CD8-positive, alpha-beta memory T cell (primary cell): ENCODE results near the gene EGFR. TPM values are rescaled to one million over a fixed set of nuclear protein-coding genes. Genes with fewer than 3 reads are reported as not detected.

ENCODE experiments used
- CTCF ChIA-PET: fragments of 350-600 bp; sonication (Branson Sonifier 250); formaldehyde crosslinking; loops from one replicate; lab custom pipeline; 2021; ENCODE audit warnings: antibody characterized with exemption; lab: Charles Lee
- POLR2A ChIA-PET: fragments of 350-600 bp; sonication (Branson Sonifier 250); formaldehyde crosslinking; loops from one replicate; lab custom pipeline; 2021; ENCODE audit warnings: antibody characterized with exemption; lab: Charles Lee
- DNase-seq, 5 donors: peaks; one replicate each; pipeline versions ENCODE4 v3.0.0 to v3.0.0-alpha.2; 2020 to 2022; ENCODE audit warnings: mixed read lengths in 1 of 5
- H3K27ac ChIP-seq: one replicate; pipeline ENCODE4 v1.7.0; 2013; ENCODE audit warnings: low read depth, mild to moderate bottlenecking, low read length, moderate library complexity
- H3K27me3 ChIP-seq: 2 replicates; pipeline ENCODE4 v1.7.0; 2013; ENCODE audit warnings: low read length, mild to moderate bottlenecking; ENCODE audit not compliant: insufficient read depth, poor library complexity, severe bottlenecking
- H3K36me3 ChIP-seq: 2 replicates; pipeline ENCODE4 v1.7.0; 2013; ENCODE audit warnings: mild to moderate bottlenecking, low read length, moderate library complexity; ENCODE audit not compliant: insufficient read depth
- H3K4me1 ChIP-seq: 2 replicates; pipeline ENCODE4 v1.7.0; 2013; ENCODE audit warnings: mild to moderate bottlenecking, low read length, moderate library complexity; ENCODE audit not compliant: insufficient read depth
- H3K4me3 ChIP-seq: 2 replicates; pipeline ENCODE4 v1.7.0; 2013; ENCODE audit warnings: mild to moderate bottlenecking, low read length
- H3K9me3 ChIP-seq: 2 replicates; pipeline ENCODE4 v1.7.0; 2013; ENCODE audit warnings: mild to moderate bottlenecking, low read length
- H3K27ac Mint-ChIP-seq, 8 donors: one replicate each; pipeline ENCODE4 v1.8.0; 2020 to 2021; ENCODE audit warnings: mixed read lengths in 8 of 8, mild to moderate bottlenecking in 6 of 8, inconsistent platforms in 3 of 8, moderate library complexity in 3 of 8
- H3K27me3 Mint-ChIP-seq, 2 donors: one replicate each; pipeline ENCODE4 v1.8.0; 2020 to 2021; ENCODE audit warnings: mixed read lengths in 2 of 2, mild to moderate bottlenecking in 1 of 2, moderate library complexity in 1 of 2
- H3K36me3 Mint-ChIP-seq, 3 donors: one replicate each; pipeline ENCODE4 v1.8.0; 2020 to 2021; ENCODE audit warnings: mixed read lengths in 3 of 3, inconsistent platforms in 1 of 3, mild to moderate bottlenecking in 1 of 3
- H3K4me1 Mint-ChIP-seq, 3 donors: one replicate each; pipeline ENCODE4 v1.8.0; 2020 to 2021; ENCODE audit warnings: mixed read lengths in 3 of 3, inconsistent platforms in 1 of 3, mild to moderate bottlenecking in 1 of 3
- H3K4me3 Mint-ChIP-seq, 7 donors: one replicate each; pipeline ENCODE4 v1.8.0; 2020 to 2021; ENCODE audit warnings: mixed read lengths in 7 of 7, mild to moderate bottlenecking in 6 of 7, moderate library complexity in 4 of 7, inconsistent platforms in 2 of 7
- H3K9me3 Mint-ChIP-seq, 5 donors: one replicate each; pipeline ENCODE4 v1.8.0; 2020 to 2022; ENCODE audit warnings: mixed read lengths in 5 of 5, mild to moderate bottlenecking in 3 of 5, moderate library complexity in 2 of 5, inconsistent platforms in 1 of 5
- polyA plus RNA-seq: library from polyadenylated mRNA; unstranded; fragments of 300-500 nt; fragmentation: Illumina TruSeq; gene quantifications from one replicate; pipeline ENCODE4 v1.2.3, GENCODE V29; 2021
- total RNA-seq, 2 experiments: library from RNA; stranded (reverse); gene quantifications; one replicate each; pipeline ENCODE4 v1.2.3, GENCODE V29; 2021

Gene EGFR
- total and polyA plus RNA-seq, 3 experiments from 2014 or later = not detected

GRCh38 chr7:55065079-55065478, 46.3 kb downstream of the EGFR start:
- Mint-ChIP-seq H3K9me3 (no peaks in the 10 kb centered on the region), H3K27me3 (peaks cover 9 to 21% of the 10 kb centered on the region in 2 donors), H3K4me1 (no peaks in the 10 kb centered on the region), H3K4me3 (no peak overlapping the region), H3K36me3 (no peaks in the 10 kb centered on the region), H3K27ac (no peak overlapping the region)
- no peak for DNase-seq
- Histone ChIP-seq H3K4me3 (no peak overlapping the region), H3K27ac (no peak overlapping the region), H3K4me1 (no peaks in the 10 kb centered on the region), H3K9me3 (no peaks in the 10 kb centered on the region), H3K36me3 (no peaks in the 10 kb centered on the region), H3K27me3 (no peaks in the 10 kb centered on the region)
- ChIA-PET POLR2A (no interaction called here), CTCF (no interaction called here)

DNA sequence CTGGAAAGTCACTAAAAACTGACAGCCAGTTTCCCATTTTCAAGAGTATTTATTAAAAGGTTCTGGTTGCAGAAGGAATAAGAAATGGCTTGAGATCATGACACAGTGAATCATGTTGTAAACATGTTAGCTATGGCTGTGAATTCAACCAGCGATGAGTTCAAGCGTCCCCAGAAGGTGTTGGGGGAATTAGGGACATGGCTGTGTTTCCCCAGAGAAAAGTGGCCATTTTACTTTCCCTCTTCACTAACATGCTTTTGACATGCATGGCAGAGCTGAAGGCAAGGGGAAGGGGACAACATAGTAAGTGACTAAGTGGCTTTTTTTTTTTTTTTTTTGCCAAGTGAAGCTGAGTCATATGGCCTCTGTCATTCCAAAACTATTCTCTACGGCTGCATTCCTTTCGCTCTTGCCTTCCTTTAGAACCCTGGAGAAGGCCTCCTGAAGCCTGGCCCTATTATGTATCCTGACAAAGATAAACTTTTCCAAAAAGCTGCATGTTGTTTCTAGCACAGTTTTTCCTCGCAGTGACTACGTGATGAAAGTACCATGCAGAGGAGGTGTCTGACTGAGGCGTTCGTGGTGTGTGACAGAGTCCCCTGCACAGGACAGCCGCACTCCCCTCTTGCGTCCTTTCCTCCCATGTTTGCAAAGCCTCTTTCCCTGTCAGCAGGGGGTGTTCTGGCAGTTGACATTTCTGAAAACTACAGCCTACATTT, 46.9 kb downstream of the EGFR start:
- Histone ChIP-seq H3K36me3 (no peaks in the 10 kb centered on the region), H3K4me1 (no peaks in the 10 kb centered on the region), H3K9me3 (no peaks in the 10 kb centered on the region), H3K27me3 (no peaks in the 10 kb centered on the region), H3K27ac (no peak overlapping the region), H3K4me3 (no peak overlapping the region)
- ChIA-PET CTCF (no interaction called here), POLR2A (no interaction called here)
- Mint-ChIP-seq H3K4me1 (no peaks in the 10 kb centered on the region), H3K4me3 (no peak overlapping the region), H3K27ac (no peak overlapping the region), H3K27me3 (peaks cover 9 to 21% of the 10 kb centered on the region in 2 donors), H3K9me3 (no peaks in the 10 kb centered on the region), H3K36me3 (no peaks in the 10 kb centered on the region)
- no peak for DNase-seq

- ChIA-PET POLR2A (no interaction called here), CTCF (no interaction called here)
- Histone ChIP-seq H3K27me3 (no peaks in the 10 kb centered on the region), H3K36me3 (no peaks in the 10 kb centered on the region), H3K27ac (no peak overlapping the region), H3K4me3 (no peak overlapping the region), H3K4me1 (no peaks in the 10 kb centered on the region), H3K9me3 (no peaks in the 10 kb centered on the region)
- DNase-seq = no peak
- no peaks in the 10 kb centered on the region for H3K36me3 Mint-ChIP-seq
- H3K9me3 Mint-ChIP-seq = no peaks in the 10 kb centered on the region
- no peak overlapping the region for H3K27ac Mint-ChIP-seq
- H3K4me1 Mint-ChIP-seq = no peaks in the 10 kb centered on the region
- H3K4me3 Mint-ChIP-seq = no peak overlapping the region
- peaks cover 9 to 24% of the 10 kb centered on the region in 2 donors for H3K27me3 Mint-ChIP-seq
Measured at GRCh38 chr7:55066524-55066923, 47.7 kb downstream of the EGFR start.

DNA sequence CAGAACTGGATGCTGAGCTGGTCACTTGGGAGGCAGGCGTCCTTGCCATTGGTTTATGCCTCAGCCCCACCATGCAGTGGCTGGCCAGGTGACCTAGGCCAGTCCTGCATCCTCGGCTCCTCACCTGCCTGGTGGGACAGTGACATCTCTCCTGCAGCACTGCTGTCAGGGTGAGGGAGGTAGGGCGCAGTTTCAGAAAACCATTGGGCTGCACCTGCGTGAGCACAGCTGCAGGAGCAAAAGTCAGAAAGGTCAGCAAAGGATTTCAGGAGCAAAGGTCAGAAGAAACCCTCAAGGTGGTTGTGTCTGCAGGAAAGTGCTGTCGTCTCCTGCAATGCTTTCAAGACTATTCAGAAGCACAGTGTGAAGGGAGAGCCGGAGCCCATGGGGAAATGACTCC, 48.1 kb downstream of the EGFR start:
- Histone ChIP-seq H3K36me3 (no peaks in the 10 kb centered on the region), H3K4me3 (no peak overlapping the region), H3K27ac (no peak overlapping the region), H3K27me3 (no peaks in the 10 kb centered on the region), H3K9me3 (no peaks in the 10 kb centered on the region), H3K4me1 (no peaks in the 10 kb centered on the region)
- no peak overlapping the region for H3K4me3 Mint-ChIP-seq
- DNase-seq = no peak
- H3K27me3 Mint-ChIP-seq = peaks cover 10 to 20% of the 10 kb centered on the region in 2 donors
- no peak overlapping the region for H3K27ac Mint-ChIP-seq
- ChIA-PET CTCF (no interaction called here), POLR2A (no interaction called here)
- no peaks in the 10 kb centered on the region for H3K4me1 Mint-ChIP-seq
- no peaks in the 10 kb centered on the region for H3K9me3 Mint-ChIP-seq
- H3K36me3 Mint-ChIP-seq = no peaks in the 10 kb centered on the region

DNA sequence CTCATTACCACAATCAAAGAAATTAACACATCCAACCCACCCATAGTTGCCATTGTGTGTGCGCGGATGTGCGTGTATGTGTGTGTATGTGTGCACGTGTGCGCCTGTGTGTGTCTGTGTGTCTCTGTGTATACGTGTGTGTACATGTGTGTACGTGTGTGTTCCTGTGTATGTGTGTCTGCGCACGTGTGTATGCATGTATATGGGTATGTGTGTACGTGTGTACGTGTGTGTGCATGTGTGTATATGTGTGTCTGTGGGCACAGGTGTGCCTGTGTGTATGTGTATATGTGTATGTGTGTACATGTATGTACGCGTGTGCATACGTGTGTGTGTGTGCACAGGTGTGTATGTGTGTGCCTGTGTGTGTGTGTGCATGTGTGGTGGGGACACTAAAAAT, 48.9 kb downstream of the EGFR start:
- ChIA-PET POLR2A (no interaction called here), CTCF (no interaction called here)
- no peaks in the 10 kb centered on the region for H3K27me3 ChIP-seq
- no peaks in the 10 kb centered on the region for H3K9me3 ChIP-seq
- Mint-ChIP-seq H3K9me3 (no peaks in the 10 kb centered on the region), H3K36me3 (no peaks in the 10 kb centered on the region), H3K27ac (no peak overlapping the region), H3K4me1 (no peaks in the 10 kb centered on the region), H3K4me3 (no peak overlapping the region), H3K27me3 (peaks cover 10 to 13% of the 10 kb centered on the region in 2 donors)
- no peak for DNase-seq
- H3K27ac ChIP-seq = no peak overlapping the region
- no peaks in the 10 kb centered on the region for H3K4me1 ChIP-seq
- no peaks in the 10 kb centered on the region for H3K36me3 ChIP-seq
- no peak overlapping the region for H3K4me3 ChIP-seq

GRCh38 chr7:55069271-55069792, 50.5 kb downstream of the EGFR start:
- H3K36me3 ChIP-seq = no peaks in the 10 kb centered on the region
- CTCF ChIA-PET = no interaction called here

DNA sequence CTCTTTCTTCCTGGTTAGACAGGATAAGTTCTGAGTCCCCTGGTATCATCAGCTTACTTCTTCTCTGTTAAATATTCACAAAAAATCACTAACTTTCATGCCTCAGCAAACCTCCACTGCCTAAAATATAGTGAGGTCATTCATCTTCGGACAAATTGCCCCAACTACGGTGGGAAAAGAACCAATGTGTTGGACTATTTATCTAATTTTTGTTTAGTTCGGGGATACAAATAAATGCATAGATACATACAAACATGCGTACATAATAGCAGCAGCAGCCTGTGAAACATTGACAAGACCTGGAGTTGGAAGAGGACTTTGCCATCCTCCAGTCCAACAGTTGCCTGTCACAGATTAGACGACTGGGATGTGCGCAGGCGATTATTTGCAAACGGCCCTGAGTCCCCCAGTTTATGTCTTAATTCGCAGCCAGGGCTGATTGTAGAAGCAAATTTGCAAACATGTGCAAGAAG, 51.5 kb downstream of the EGFR start:
- CTCF ChIA-PET = no interaction called here

More at GRCh38 chr7:55069271-55069792, 50.5 kb downstream of the EGFR start:
- no peak overlapping the region for H3K4me3 Mint-ChIP-seq
- H3K27ac ChIP-seq = no peak overlapping the region
- no peaks in the 10 kb centered on the region for H3K36me3 Mint-ChIP-seq
- POLR2A ChIA-PET = no interaction called here
- H3K27me3 ChIP-seq = no peaks in the 10 kb centered on the region
- peaks cover 7% of the 10 kb centered on the region for H3K4me1 ChIP-seq
- no peak overlapping the region for H3K4me3 ChIP-seq
- no peaks in the 10 kb centered on the region for H3K9me3 ChIP-seq
- no peak overlapping the region for H3K27ac Mint-ChIP-seq
- H3K27me3 Mint-ChIP-seq = peaks cover 3 to 8% of the 10 kb centered on the region in 2 donors
- no peaks in the 10 kb centered on the region for H3K9me3 Mint-ChIP-seq
- no peak for DNase-seq
- H3K4me1 Mint-ChIP-seq = peaks cover 10 to 15% (median 14%) of the 10 kb centered on the region in 3 donors

GRCh38 chr7:55070854-55071253, 52.0 kb downstream of the EGFR start:
- Mint-ChIP-seq H3K36me3 (no peaks in the 10 kb centered on the region), H3K27ac (no peak overlapping the region), H3K4me1 (peaks cover 15 to 22% (median 21%) of the 10 kb centered on the region in 3 donors), H3K9me3 (no peaks in the 10 kb centered on the region), H3K27me3 (peaks cover 3 to 8% of the 10 kb centered on the region in 2 donors), H3K4me3 (no peak overlapping the region)
- Histone ChIP-seq H3K36me3 (no peaks in the 10 kb centered on the region), H3K4me3 (no peak overlapping the region), H3K9me3 (no peaks in the 10 kb centered on the region), H3K27me3 (no peaks in the 10 kb centered on the region), H3K27ac (no peak overlapping the region), H3K4me1 (peaks cover 7% of the 10 kb centered on the region)
- ChIA-PET POLR2A (no interaction called here), CTCF (no interaction called here)
- DNase-seq = no peak

More for the DNA sequence above, 51.5 kb downstream of the EGFR start:
- Histone ChIP-seq H3K27ac (no peak overlapping the region), H3K27me3 (no peaks in the 10 kb centered on the region), H3K36me3 (no peaks in the 10 kb centered on the region), H3K9me3 (no peaks in the 10 kb centered on the region), H3K4me1 (peaks cover 7% of the 10 kb centered on the region), H3K4me3 (no peak overlapping the region)
- Mint-ChIP-seq H3K4me1 (peaks cover 15 to 22% (median 21%) of the 10 kb centered on the region in 3 donors), H3K9me3 (no peaks in the 10 kb centered on the region), H3K4me3 (no peak overlapping the region), H3K27ac (no peak overlapping the region), H3K27me3 (peaks cover 3 to 8% of the 10 kb centered on the region in 2 donors), H3K36me3 (no peaks in the 10 kb centered on the region)
- DNase-seq = no peak
- POLR2A ChIA-PET = no interaction called here
